HEK293 (cell line): ENCODE results near the gene SHC4.

ENCODE experiments used
- CTCF ChIA-PET: fragments of 350-600 bp; formaldehyde crosslinking; extraction: SDS; loops from one replicate; lab custom pipeline; 2021; ENCODE audit warnings: antibody characterized with exemption; lab: Yijun Ruan, JAX
- POLR2A ChIA-PET: fragments of 300-600 bp; formaldehyde crosslinking; extraction: SDS; loops from one replicate; lab custom pipeline; 2020; ENCODE audit warnings: antibody characterized with exemption, inconsistent platforms; lab: Yijun Ruan, JAX
- H3K27ac ChIP-seq: fragments of 200-500 bp; sonication (Bioruptor generic); 2 replicates; pipeline ENCODE4 v1.5.1; 2014; ENCODE audit warnings: low read depth, low read length, control low read depth, inconsistent platforms; ENCODE audit errors: extremely low read depth
- H3K36me3 ChIP-seq, 2 experiments: fragments of 200-500 bp in 1 of 2; sonication (Bioruptor generic) in 1 of 2; 1 replicate in 1 of 2; 2 replicates in 1 of 2; pipeline ENCODE4 v1.5.1; 2014 to 2017; ENCODE audit warnings: inconsistent platforms in 2 of 2, low read length in 2 of 2; ENCODE audit not compliant: control insufficient read depth in 2 of 2, insufficient read depth in 1 of 2
- H3K4me1 ChIP-seq: fragments of 200-500 bp; sonication (Bioruptor generic); 2 replicates; pipeline ENCODE4 v1.5.1; 2014; ENCODE audit warnings: mild to moderate bottlenecking, low read length, inconsistent platforms; ENCODE audit not compliant: control insufficient read depth, insufficient read depth
- H3K4me3 ChIP-seq: 2 replicates; pipeline ENCODE4 v1.5.1; 2011; ENCODE audit warnings: low read depth, mild to moderate bottlenecking, control low read depth, low read length, moderate library complexity
- H3K9me3 ChIP-seq: fragments of 200-500 bp; sonication (Bioruptor generic); 2 replicates; pipeline ENCODE4 v1.5.1; 2014; ENCODE audit warnings: low read depth, low read length, inconsistent platforms; ENCODE audit not compliant: control insufficient read depth, insufficient read depth
- FEZF1 ChIP-seq: fragments of 450-650 bp; formaldehyde crosslinking; IDR thresholded peaks from 2 replicates; pipeline ENCODE4 v1.5.1; 2016; ENCODE audit warnings: missing biosample characterization, missing genetic modification characterization
- GLI2 ChIP-seq: fragments of 450-650 bp; formaldehyde crosslinking; IDR thresholded peaks from 2 replicates; pipeline ENCODE4; 2017; ENCODE audit warnings: missing biosample characterization, missing genetic modification characterization, low read depth, borderline replicate concordance
- GLI4 ChIP-seq: fragments of 450-650 bp; formaldehyde crosslinking; IDR thresholded peaks from 2 replicates; pipeline ENCODE4 v1.5.1; 2016; ENCODE audit warnings: missing biosample characterization, missing genetic modification characterization
- HOXA7 ChIP-seq: sonication (generic); formaldehyde crosslinking; IDR thresholded peaks from 2 replicates; pipeline ENCODE4 v1.8.1; 2022; ENCODE audit warnings: missing genetic modification reagents, borderline replicate concordance
- OSR2 ChIP-seq: fragments of 450-650 bp; formaldehyde crosslinking; IDR thresholded peaks from 2 replicates; pipeline ENCODE4 v1.5.1; 2016; ENCODE audit warnings: missing biosample characterization, missing genetic modification characterization
- OVOL3 ChIP-seq: fragments of 450-650 bp; formaldehyde crosslinking; IDR thresholded peaks from 2 replicates; pipeline ENCODE4 v1.5.1; 2016; ENCODE audit warnings: missing biosample characterization, missing genetic modification characterization
- PRDM1 ChIP-seq: fragments of 450-650 bp; formaldehyde crosslinking; IDR thresholded peaks from 2 replicates; pipeline ENCODE4; 2016; ENCODE audit warnings: missing biosample characterization, missing genetic modification characterization
- SP7 ChIP-seq: fragments of 450-650 bp; formaldehyde crosslinking; IDR thresholded peaks from 2 replicates; pipeline ENCODE4 v1.5.1; 2016; ENCODE audit warnings: missing biosample characterization, missing genetic modification characterization
- TCF7L2 ChIP-seq: IDR thresholded peaks from 2 replicates; pipeline ENCODE4 v1.6.1; 2011; ENCODE audit warnings: low read depth, mild to moderate bottlenecking, inconsistent platforms, low read length, moderate library complexity, borderline replicate concordance
- ZNF510 ChIP-seq: fragments of 450-650 bp; formaldehyde crosslinking; IDR thresholded peaks from 2 replicates; pipeline ENCODE4 v1.5.1; 2018; ENCODE audit warnings: mild to moderate bottlenecking, missing genetic modification characterization, missing biosample characterization; ENCODE audit not compliant: insufficient replicate concordance
- ZXDB ChIP-seq: fragments of 450-650 bp; formaldehyde crosslinking; IDR thresholded peaks from 2 replicates; pipeline ENCODE4 v1.5.1; 2016; ENCODE audit warnings: missing biosample characterization, missing genetic modification characterization
- TF ChIP-seq, protein P1 (sequence below): fragments of 450-650 bp; formaldehyde crosslinking; IDR thresholded peaks from 2 replicates; pipeline ENCODE4 v1.5.1; 2017; ENCODE audit warnings: missing biosample characterization, missing genetic modification characterization
- TF ChIP-seq, protein P2 (sequence below): fragments of 450-650 bp; IDR thresholded peaks from 2 replicates; pipeline ENCODE4 v1.5.1; 2018; ENCODE audit warnings: missing biosample characterization, mild to moderate bottlenecking, missing genetic modification characterization
- TF ChIP-seq, protein P3 (sequence below): fragments of 450-650 bp; formaldehyde crosslinking; IDR thresholded peaks from 2 replicates; pipeline ENCODE4 v1.5.1; 2016; ENCODE audit warnings: missing biosample characterization, missing genetic modification characterization
- TF ChIP-seq, protein P4 (sequence below): fragments of 450-650 bp; formaldehyde crosslinking; IDR thresholded peaks from 2 replicates; pipeline ENCODE4 v1.5.1; 2016; ENCODE audit warnings: missing biosample characterization, missing genetic modification characterization, borderline replicate concordance
- TF ChIP-seq, protein P5 (sequence below): fragments of 450-650 bp; formaldehyde crosslinking; IDR thresholded peaks from 2 replicates; pipeline ENCODE4 v1.5.1; 2017; ENCODE audit warnings: missing biosample characterization, missing genetic modification characterization
- TF ChIP-seq, protein P6 (sequence below): fragments of 450-650 bp; formaldehyde crosslinking; IDR thresholded peaks from 2 replicates; pipeline ENCODE4 v1.5.1; 2016; ENCODE audit warnings: missing biosample characterization, missing genetic modification characterization
- TF ChIP-seq, protein P7 (sequence below): fragments of 450-650 bp; formaldehyde crosslinking; IDR thresholded peaks from 2 replicates; pipeline ENCODE4 v1.5.0; 2017; ENCODE audit warnings: missing biosample characterization, missing genetic modification characterization, borderline replicate concordance
- TF ChIP-seq, protein P8 (sequence below): fragments of 450-650 bp; formaldehyde crosslinking; IDR thresholded peaks from 2 replicates; pipeline ENCODE4 v1.5.1; 2016; ENCODE audit warnings: missing biosample characterization, missing genetic modification characterization

Gene SHC4

DNA sequence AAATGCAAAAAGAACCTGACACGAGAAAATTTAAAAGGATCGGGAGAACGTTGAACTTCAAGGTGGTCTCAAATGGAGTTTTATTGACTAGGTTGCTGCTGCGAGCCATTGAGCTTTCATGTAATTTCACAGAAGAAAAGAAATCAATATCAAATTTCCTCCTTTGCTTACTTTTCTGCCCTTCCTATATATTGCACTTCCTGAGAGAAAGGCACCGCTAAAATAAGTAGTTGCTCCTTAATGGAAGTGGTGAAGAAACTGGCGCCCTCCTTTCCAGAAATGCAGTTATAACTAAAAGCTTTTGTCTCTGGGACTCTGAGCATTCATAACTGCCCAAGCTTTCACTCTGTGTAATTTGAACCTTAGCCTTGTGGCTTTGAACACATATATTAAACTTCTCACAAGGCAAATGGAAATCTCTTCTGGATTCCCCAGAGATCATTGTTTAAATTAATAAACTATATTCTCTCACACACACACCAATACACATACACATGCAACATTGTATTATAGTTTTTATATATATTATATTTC is 72.4 kb downstream of the SHC4 start:
- H3K9me3 ChIP-seq: no peaks in the 10 kb centered on the region
- TF ChIP-seq FEZF1 (peak; percentile 30; the same call in 1 of the 2 replicates), ZXDB (tag by site-specific recombination) (no peak), OSR2 (peak; percentile 61), TCF7L2 (peak; percentile 57; the same call in 1 of the 2 replicates), HOXA7 (CRISPR knock-in tag) (no peak), PRDM1 (tag by site-specific recombination) (peak; percentile 55)
- TF ChIP-seq, protein P1, sequence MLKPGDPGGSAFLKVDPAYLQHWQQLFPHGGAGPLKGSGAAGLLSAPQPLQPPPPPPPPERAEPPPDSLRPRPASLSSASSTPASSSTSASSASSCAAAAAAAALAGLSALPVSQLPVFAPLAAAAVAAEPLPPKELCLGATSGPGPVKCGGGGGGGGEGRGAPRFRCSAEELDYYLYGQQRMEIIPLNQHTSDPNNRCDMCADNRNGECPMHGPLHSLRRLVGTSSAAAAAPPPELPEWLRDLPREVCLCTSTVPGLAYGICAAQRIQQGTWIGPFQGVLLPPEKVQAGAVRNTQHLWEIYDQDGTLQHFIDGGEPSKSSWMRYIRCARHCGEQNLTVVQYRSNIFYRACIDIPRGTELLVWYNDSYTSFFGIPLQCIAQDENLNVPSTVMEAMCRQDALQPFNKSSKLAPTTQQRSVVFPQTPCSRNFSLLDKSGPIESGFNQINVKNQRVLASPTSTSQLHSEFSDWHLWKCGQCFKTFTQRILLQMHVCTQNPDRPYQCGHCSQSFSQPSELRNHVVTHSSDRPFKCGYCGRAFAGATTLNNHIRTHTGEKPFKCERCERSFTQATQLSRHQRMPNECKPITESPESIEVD (tag by site-specific recombination): peak; percentile 78
- TF ChIP-seq, protein P2, sequence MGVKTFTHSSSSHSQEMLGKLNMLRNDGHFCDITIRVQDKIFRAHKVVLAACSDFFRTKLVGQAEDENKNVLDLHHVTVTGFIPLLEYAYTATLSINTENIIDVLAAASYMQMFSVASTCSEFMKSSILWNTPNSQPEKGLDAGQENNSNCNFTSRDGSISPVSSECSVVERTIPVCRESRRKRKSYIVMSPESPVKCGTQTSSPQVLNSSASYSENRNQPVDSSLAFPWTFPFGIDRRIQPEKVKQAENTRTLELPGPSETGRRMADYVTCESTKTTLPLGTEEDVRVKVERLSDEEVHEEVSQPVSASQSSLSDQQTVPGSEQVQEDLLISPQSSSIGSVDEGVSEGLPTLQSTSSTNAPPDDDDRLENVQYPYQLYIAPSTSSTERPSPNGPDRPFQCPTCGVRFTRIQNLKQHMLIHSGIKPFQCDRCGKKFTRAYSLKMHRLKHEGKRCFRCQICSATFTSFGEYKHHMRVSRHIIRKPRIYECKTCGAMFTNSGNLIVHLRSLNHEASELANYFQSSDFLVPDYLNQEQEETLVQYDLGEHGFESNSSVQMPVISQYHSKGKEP (tag by site-specific recombination): peak; percentile 98
- CTCF ChIA-PET: interaction anchor here (0.7 to 1.0 kb wide), 3 partner anchors 8 to 1687 kb away, joined by 3 read pairs; no protein-coding TSS in a partner anchor
- no peak overlapping the region for H3K4me3 ChIP-seq
- H3K4me1 ChIP-seq: no peaks in the 10 kb centered on the region
- POLR2A ChIA-PET: interaction anchor here (0.9 kb wide), 1 partner anchor 13 kb away, joined by 6 read pairs; the partner anchor contains the start of gene EID1
- H3K36me3 ChIP-seq: no peaks in the 10 kb centered on the region
- H3K27ac ChIP-seq: no peak overlapping the region; the same call in 1 of the 2 replicates

DNA sequence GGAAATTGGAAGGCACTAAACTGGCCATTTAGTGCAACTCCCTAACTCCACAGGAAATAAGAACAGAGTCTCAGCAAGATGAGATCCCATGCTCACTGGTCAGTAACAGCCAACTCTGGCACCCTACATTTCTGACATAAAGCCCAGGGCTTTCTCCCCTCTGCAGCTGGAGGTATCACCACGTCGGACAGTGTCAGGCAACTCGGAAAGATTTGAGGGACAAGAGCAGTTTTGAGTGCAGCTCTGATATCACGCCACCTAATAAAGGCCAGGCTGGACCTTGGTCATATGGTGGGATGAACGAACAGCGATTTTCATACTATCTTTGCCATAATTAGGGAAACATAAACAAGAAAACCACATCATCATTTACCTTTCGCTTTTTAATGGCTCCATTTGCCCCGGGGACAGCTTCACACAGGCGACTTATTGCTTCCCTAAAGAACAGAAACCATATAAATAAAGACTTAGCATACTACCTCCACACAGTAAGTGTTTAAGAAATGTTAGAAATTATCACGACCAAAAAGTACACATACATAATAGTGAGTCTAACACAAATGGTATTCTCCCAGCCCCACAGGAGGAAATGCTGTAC is 73.2 kb downstream of the SHC4 start:
- CTCF ChIA-PET: interaction anchor here (0.8 to 1.0 kb wide), 2 partner anchors 9 to 11 kb away, joined by 3 read pairs; no protein-coding TSS in a partner anchor
- POLR2A ChIA-PET: interaction anchor here (0.9 kb wide), 1 partner anchor 12 kb away, joined by 6 read pairs; the partner anchor contains the start of gene EID1
- TF ChIP-seq OSR2: peak; percentile 58
- TF ChIP-seq, protein P3, sequence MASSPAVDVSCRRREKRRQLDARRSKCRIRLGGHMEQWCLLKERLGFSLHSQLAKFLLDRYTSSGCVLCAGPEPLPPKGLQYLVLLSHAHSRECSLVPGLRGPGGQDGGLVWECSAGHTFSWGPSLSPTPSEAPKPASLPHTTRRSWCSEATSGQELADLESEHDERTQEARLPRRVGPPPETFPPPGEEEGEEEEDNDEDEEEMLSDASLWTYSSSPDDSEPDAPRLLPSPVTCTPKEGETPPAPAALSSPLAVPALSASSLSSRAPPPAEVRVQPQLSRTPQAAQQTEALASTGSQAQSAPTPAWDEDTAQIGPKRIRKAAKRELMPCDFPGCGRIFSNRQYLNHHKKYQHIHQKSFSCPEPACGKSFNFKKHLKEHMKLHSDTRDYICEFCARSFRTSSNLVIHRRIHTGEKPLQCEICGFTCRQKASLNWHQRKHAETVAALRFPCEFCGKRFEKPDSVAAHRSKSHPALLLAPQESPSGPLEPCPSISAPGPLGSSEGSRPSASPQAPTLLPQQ (tag by site-specific recombination): no peak
- no peak for TF ChIP-seq OVOL3 (tag by site-specific recombination)
- TF ChIP-seq, protein P4, sequence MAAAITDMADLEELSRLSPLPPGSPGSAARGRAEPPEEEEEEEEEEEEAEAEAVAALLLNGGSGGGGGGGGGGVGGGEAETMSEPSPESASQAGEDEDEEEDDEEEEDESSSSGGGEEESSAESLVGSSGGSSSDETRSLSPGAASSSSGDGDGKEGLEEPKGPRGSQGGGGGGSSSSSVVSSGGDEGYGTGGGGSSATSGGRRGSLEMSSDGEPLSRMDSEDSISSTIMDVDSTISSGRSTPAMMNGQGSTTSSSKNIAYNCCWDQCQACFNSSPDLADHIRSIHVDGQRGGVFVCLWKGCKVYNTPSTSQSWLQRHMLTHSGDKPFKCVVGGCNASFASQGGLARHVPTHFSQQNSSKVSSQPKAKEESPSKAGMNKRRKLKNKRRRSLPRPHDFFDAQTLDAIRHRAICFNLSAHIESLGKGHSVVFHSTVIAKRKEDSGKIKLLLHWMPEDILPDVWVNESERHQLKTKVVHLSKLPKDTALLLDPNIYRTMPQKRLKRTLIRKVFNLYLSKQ (tag by site-specific recombination): no peak
- TF ChIP-seq, protein P5, sequence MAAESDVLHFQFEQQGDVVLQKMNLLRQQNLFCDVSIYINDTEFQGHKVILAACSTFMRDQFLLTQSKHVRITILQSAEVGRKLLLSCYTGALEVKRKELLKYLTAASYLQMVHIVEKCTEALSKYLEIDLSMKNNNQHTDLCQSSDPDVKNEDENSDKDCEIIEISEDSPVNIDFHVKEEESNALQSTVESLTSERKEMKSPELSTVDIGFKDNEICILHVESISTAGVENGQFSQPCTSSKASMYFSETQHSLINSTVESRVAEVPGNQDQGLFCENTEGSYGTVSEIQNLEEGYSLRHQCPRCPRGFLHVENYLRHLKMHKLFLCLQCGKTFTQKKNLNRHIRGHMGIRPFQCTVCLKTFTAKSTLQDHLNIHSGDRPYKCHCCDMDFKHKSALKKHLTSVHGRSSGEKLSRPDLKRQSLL (tag by site-specific recombination): no peak
- TF ChIP-seq GLI2: 0 out of 2 replicates have a peak, but pooled peaks have one; percentile 13
- TF ChIP-seq, protein P6, sequence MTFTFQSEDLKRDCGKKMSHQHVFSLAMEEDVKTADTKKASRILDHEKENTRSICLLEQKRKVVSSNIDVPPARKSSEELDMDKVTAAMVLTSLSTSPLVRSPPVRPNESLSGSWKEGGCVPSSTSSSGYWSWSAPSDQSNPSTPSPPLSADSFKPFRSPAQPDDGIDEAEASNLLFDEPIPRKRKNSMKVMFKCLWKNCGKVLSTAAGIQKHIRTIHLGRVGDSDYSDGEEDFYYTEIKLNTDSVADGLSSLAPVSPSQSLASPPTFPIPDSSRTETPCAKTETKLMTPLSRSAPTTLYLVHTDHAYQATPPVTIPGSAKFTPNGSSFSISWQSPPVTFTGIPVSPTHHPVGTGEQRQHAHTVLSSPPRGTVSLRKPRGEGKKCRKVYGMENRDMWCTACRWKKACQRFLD (tag by site-specific recombination): no peak
- TF ChIP-seq GLI4 (tag by site-specific recombination): no peak
- TF ChIP-seq SP7 (tag by site-specific recombination): no peak
- TF ChIP-seq, protein P7, sequence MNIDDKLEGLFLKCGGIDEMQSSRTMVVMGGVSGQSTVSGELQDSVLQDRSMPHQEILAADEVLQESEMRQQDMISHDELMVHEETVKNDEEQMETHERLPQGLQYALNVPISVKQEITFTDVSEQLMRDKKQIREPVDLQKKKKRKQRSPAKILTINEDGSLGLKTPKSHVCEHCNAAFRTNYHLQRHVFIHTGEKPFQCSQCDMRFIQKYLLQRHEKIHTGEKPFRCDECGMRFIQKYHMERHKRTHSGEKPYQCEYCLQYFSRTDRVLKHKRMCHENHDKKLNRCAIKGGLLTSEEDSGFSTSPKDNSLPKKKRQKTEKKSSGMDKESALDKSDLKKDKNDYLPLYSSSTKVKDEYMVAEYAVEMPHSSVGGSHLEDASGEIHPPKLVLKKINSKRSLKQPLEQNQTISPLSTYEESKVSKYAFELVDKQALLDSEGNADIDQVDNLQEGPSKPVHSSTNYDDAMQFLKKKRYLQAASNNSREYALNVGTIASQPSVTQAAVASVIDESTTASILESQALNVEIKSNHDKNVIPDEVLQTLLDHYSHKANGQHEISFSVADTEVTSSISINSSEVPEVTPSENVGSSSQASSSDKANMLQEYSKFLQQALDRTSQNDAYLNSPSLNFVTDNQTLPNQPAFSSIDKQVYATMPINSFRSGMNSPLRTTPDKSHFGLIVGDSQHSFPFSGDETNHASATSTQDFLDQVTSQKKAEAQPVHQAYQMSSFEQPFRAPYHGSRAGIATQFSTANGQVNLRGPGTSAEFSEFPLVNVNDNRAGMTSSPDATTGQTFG (tag by site-specific recombination): no peak
- TF ChIP-seq, protein P8, sequence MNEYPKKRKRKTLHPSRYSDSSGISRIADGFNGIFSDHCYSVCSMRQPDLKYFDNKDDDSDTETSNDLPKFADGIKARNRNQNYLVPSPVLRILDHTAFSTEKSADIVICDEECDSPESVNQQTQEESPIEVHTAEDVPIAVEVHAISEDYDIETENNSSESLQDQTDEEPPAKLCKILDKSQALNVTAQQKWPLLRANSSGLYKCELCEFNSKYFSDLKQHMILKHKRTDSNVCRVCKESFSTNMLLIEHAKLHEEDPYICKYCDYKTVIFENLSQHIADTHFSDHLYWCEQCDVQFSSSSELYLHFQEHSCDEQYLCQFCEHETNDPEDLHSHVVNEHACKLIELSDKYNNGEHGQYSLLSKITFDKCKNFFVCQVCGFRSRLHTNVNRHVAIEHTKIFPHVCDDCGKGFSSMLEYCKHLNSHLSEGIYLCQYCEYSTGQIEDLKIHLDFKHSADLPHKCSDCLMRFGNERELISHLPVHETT (tag by site-specific recombination): no peak
- TF ChIP-seq ZNF510: no peak

More for the DNA sequence above, 73.2 kb downstream of the SHC4 start:
- Histone ChIP-seq H3K4me1 (no peaks in the 10 kb centered on the region), H3K36me3 (no peaks in the 10 kb centered on the region), H3K27ac (no peak overlapping the region; the same call in 1 of the 2 replicates), H3K9me3 (no peaks in the 10 kb centered on the region), H3K4me3 (no peak overlapping the region)
